22Rv1 (cell line): ENCODE measurements around the gene VSIG10.

Experiments
- ZFX ChIP-seq: fragments of 450-650 bp; IDR thresholded peaks from 2 replicates; pipeline ENCODE4 v1.6.1; 2017; ENCODE audit warnings: antibody characterized with exemption, borderline replicate concordance
- TF ChIP-seq, protein P1 (sequence below): fragments of 450-650 bp; IDR thresholded peaks from 2 replicates; pipeline ENCODE4 v1.5.1; 2017; ENCODE audit warnings: mild to moderate bottlenecking

DNA sequence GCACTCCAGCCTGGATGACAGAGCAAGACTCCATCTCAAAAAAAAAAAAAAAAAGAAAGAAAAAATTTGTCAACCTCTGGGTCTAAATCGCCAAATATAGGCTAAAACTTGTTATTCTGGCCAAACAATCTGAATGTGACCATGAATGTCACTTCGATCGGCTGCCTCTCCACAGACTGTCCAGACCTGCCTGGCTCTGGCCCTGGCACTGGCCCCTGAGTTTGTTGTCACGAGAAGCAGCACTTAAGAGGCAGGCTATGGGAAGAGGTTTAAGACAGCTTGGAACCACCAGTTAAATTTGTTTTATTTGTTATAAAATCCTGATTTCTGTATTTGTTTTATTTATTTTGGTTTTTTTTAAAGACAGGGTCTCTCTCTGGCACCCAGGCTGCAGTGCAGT is 57.4 kb downstream of the VSIG10 start:
- TF ChIP-seq, protein P1, sequence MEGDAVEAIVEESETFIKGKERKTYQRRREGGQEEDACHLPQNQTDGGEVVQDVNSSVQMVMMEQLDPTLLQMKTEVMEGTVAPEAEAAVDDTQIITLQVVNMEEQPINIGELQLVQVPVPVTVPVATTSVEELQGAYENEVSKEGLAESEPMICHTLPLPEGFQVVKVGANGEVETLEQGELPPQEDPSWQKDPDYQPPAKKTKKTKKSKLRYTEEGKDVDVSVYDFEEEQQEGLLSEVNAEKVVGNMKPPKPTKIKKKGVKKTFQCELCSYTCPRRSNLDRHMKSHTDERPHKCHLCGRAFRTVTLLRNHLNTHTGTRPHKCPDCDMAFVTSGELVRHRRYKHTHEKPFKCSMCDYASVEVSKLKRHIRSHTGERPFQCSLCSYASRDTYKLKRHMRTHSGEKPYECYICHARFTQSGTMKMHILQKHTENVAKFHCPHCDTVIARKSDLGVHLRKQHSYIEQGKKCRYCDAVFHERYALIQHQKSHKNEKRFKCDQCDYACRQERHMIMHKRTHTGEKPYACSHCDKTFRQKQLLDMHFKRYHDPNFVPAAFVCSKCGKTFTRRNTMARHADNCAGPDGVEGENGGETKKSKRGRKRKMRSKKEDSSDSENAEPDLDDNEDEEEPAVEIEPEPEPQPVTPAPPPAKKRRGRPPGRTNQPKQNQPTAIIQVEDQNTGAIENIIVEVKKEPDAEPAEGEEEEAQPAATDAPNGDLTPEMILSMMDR: no peak
- no peak for TF ChIP-seq ZFX
